ENCODE results near the gene SLC28A1. TPM values are rescaled to one million over a fixed set of nuclear protein-coding genes. Genes with fewer than 3 reads are reported as not detected.

SLC28A1 gene
- total RNA-seq, 2 experiments from 2014 or later = not detected

- no peaks in the 10 kb centered on the region for H3K36me3 Mint-ChIP-seq
- H3K27ac Mint-ChIP-seq = no peak overlapping the region
- CTCF ChIA-PET = no interaction called here
- no peak overlapping the region for H3K4me3 Mint-ChIP-seq
- DNase-seq (no peak), ATAC-seq (no peak)
- H3K4me1 Mint-ChIP-seq = no peaks in the 10 kb centered on the region
- H3K9me3 Mint-ChIP-seq (ENCODE audit: low read depth) = peaks cover 2% of the 10 kb centered on the region
- H3K27me3 Mint-ChIP-seq = no peaks in the 10 kb centered on the region
Measured at GRCh38 chr15:84852212-84852611, 32.2 kb upstream of the SLC28A1 start.

DNA sequence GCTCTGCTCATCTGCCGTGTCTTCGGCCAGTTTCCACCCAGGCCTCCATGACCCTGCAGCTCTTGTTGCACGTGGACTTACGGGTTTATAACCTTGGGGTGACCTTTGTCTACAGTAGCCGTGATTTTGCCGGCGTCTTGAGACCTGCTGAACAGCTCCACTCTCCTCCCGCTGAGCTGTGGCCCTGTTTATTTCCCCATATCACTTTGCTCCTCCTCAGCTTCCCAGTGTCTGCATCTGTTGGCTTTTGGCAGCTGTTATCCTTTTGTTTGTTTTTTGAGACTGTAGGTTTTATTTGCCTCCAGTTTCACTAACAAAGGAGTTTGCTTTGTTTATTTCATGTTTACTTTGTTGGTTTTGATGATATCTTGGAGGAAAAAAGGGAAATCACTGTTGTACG is 29.3 kb upstream of the SLC28A1 start:
- no peak for ATAC-seq
- CTCF ChIA-PET = no interaction called here
- H3K27ac Mint-ChIP-seq = no peak overlapping the region

DNA sequence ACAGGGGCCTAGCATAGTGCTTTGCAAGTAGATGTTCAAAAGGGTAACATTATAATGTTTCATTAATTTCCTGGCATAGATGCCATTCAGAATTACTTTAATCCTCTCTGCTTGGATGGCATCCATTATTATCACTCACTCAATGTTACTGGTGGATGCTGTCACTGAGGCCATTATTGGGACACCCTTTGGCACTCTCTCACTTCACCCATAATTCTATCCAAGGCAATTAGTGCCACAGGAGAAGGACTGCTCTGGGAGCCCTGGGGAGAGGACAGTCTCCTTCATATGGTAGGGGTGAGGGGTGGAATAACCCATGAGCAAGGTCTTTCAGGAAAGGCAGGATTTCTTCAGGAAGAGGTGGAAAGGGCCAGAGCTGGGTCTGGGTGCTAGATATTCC is 28.7 kb upstream of the SLC28A1 start:
- DNase-seq (no peak), ATAC-seq (no peak)
- Mint-ChIP-seq H3K27ac (no peak overlapping the region), H3K27me3 (no peaks in the 10 kb centered on the region), H3K36me3 (no peaks in the 10 kb centered on the region), H3K9me3 (ENCODE audit: low read depth) (no peaks in the 10 kb centered on the region), H3K4me3 (no peak overlapping the region), H3K4me1 (no peaks in the 10 kb centered on the region)
- CTCF ChIA-PET = no interaction called here

More for the DNA sequence above, 29.3 kb upstream of the SLC28A1 start:
- no peak for DNase-seq
- H3K9me3 Mint-ChIP-seq (ENCODE audit: low read depth) = no peaks in the 10 kb centered on the region
- no peak overlapping the region for H3K4me3 Mint-ChIP-seq
- no peaks in the 10 kb centered on the region for H3K36me3 Mint-ChIP-seq
- H3K27me3 Mint-ChIP-seq = no peaks in the 10 kb centered on the region
- H3K4me1 Mint-ChIP-seq = no peaks in the 10 kb centered on the region

DNA sequence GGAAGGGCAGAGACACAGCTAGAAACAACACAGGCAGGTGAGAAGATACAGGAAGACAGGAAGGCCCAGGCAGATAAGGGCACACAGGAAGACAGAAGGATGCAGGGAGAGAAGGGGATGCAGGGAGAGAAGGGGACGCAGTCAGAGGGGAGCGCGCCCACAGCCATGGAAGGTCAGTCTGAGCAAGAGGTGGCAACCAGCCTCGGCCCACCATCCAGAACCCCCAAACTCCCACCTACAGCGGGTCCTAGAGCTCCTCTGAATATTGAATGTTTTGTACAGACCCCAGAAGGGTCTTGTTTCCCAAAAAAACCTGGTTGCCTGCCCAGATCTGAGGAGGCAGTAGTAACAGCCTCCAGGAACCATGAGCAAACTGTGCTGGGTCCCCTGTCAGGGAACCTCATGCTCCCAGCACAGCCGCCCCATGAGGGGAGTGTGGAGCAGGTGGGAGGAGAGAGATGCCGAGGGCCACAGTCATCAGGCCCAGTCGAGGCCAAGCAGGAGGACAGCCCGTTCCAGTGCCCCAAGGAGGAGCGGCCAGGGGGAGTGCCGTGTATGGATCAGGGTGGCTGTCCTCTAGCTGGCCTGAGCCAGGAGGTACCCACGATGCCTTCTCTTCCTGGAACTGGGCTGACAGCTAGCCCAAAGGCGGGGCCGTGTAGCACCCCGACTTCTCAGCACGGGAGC is 27.6 kb upstream of the SLC28A1 start:
- CTCF ChIA-PET = no interaction called here
- Mint-ChIP-seq H3K9me3 (ENCODE audit: low read depth) (no peaks in the 10 kb centered on the region), H3K4me3 (no peak overlapping the region), H3K27ac (no peak overlapping the region), H3K4me1 (no peaks in the 10 kb centered on the region), H3K36me3 (no peaks in the 10 kb centered on the region), H3K27me3 (peaks cover 2% of the 10 kb centered on the region)
- no peak for ATAC-seq
- no peak for DNase-seq

DNA sequence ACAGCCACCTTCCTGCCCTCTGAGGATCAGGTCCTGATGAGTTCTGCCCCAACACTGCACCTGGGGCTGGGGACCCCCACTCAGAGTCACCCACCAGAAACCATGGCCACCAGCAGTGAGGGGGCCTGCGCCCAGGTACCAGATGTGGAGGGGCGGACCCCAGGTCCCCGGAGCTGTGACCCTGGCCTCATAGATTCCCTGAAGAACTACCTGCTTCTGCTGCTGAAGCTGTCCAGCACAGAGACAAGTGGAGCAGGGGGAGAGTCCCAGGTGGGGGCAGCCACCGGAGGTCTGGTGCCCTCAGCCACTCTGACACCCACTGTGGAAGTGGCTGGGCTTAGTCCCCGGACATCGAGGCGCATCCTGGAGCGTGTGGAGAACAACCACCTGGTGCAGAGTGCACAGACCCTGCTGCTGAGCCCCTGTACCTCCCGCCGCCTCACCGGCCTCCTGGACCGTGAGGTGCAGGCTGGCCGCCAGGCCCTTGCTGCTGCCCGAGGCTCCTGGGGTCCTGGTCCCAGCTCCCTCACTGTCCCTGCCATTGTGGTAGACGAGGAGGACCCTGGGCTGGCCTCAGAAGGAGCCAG is 27.0 kb upstream of the SLC28A1 start:
- CTCF ChIA-PET = no interaction called here
- Mint-ChIP-seq H3K4me3 (no peak overlapping the region), H3K27ac (no peak overlapping the region), H3K4me1 (no peaks in the 10 kb centered on the region), H3K36me3 (no peaks in the 10 kb centered on the region), H3K27me3 (peaks cover 2% of the 10 kb centered on the region), H3K9me3 (ENCODE audit: low read depth) (no peaks in the 10 kb centered on the region)
- no peak for ATAC-seq
- DNase-seq = no peak

GRCh38 chr15:84858231-84858630 is 26.2 kb upstream of the SLC28A1 start:
- no peak overlapping the region for H3K4me3 Mint-ChIP-seq
- H3K9me3 Mint-ChIP-seq (ENCODE audit: low read depth) = no peaks in the 10 kb centered on the region
- CTCF ChIA-PET = no interaction called here
- no peaks in the 10 kb centered on the region for H3K4me1 Mint-ChIP-seq
- no peak for DNase-seq
- no peaks in the 10 kb centered on the region for H3K36me3 Mint-ChIP-seq
- no peak for ATAC-seq
- peaks cover 2% of the 10 kb centered on the region for H3K27me3 Mint-ChIP-seq
- no peak overlapping the region for H3K27ac Mint-ChIP-seq

DNA sequence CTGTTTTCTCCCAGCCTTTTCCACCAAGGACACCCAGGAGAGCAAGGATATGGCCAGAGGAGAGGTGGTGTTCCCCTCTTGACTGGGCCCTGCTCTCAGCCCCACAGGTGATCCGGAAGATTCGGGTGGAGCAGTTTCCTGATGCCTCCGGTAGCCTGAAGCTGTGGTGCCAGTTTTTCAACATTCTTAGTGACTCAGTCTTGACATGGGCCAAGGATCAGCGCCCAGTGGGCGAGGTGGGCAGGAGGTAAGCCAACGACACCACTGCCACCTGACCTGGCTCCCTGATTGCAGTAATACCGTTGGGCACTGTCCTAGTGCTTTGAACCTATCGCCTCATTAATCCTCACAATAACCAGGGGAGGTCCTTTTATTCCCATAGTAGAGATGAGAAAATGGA is 25.3 kb upstream of the SLC28A1 start:
- CTCF ChIA-PET = interaction anchor here (1.3 kb wide), 1 partner anchor 69 kb away, joined by 3 read pairs; no protein-coding TSS in a partner anchor
- Mint-ChIP-seq H3K4me1 (no peaks in the 10 kb centered on the region), H3K36me3 (no peaks in the 10 kb centered on the region), H3K9me3 (ENCODE audit: low read depth) (no peaks in the 10 kb centered on the region), H3K4me3 (no peak overlapping the region), H3K27ac (no peak overlapping the region), H3K27me3 (peaks cover 2% of the 10 kb centered on the region)
- ATAC-seq (no peak), DNase-seq (no peak)

GRCh38 chr15:84859651-84860050 is 24.8 kb upstream of the SLC28A1 start:
- Mint-ChIP-seq H3K4me1 (no peaks in the 10 kb centered on the region), H3K27me3 (peaks cover 2% of the 10 kb centered on the region), H3K36me3 (no peaks in the 10 kb centered on the region), H3K27ac (no peak overlapping the region), H3K4me3 (no peak overlapping the region), H3K9me3 (ENCODE audit: low read depth) (no peaks in the 10 kb centered on the region)
- DNase-seq (no peak), ATAC-seq (no peak)
- CTCF ChIA-PET = interaction anchor here (1.3 kb wide), 1 partner anchor 68 kb away, joined by 3 read pairs; no protein-coding TSS in a partner anchor

GRCh38 chr15:84861781-84862180 is 22.7 kb upstream of the SLC28A1 start:
- Mint-ChIP-seq H3K27ac (no peak overlapping the region), H3K36me3 (no peaks in the 10 kb centered on the region), H3K27me3 (peaks cover 2% of the 10 kb centered on the region), H3K9me3 (ENCODE audit: low read depth) (no peaks in the 10 kb centered on the region), H3K4me1 (no peaks in the 10 kb centered on the region), H3K4me3 (no peak overlapping the region)
- no peak for DNase-seq
- no peak for ATAC-seq
- CTCF ChIA-PET = interaction anchor here (1.0 kb wide), 1 partner anchor 203 kb away, joined by 3 read pairs; no protein-coding TSS in a partner anchor

GRCh38 chr15:84862214-84862975 is 22.1 kb upstream of the SLC28A1 start:
- CTCF ChIA-PET = interaction anchor here (1.0 kb wide), 1 partner anchor 204 kb away, joined by 3 read pairs; no protein-coding TSS in a partner anchor
- DNase-seq = no peak
- Mint-ChIP-seq H3K9me3 (ENCODE audit: low read depth) (no peaks in the 10 kb centered on the region), H3K27ac (no peak overlapping the region), H3K36me3 (no peaks in the 10 kb centered on the region), H3K27me3 (peaks cover 2% of the 10 kb centered on the region), H3K4me1 (no peaks in the 10 kb centered on the region), H3K4me3 (no peak overlapping the region)
- no peak for ATAC-seq

- Mint-ChIP-seq H3K9me3 (ENCODE audit: low read depth) (no peaks in the 10 kb centered on the region), H3K36me3 (no peaks in the 10 kb centered on the region), H3K27ac (no peak overlapping the region), H3K4me3 (no peak overlapping the region), H3K27me3 (peaks cover 2% of the 10 kb centered on the region), H3K4me1 (no peaks in the 10 kb centered on the region)
- CTCF ChIA-PET = interaction anchor here (1.0 to 1.5 kb wide), 2 partner anchors 11 to 293 kb away, joined by 3 read pairs; no protein-coding TSS in a partner anchor
- no peak for ATAC-seq
- DNase-seq = no peak
Measured at GRCh38 chr15:84863565-84864443, 20.7 kb upstream of the SLC28A1 start.

DNA sequence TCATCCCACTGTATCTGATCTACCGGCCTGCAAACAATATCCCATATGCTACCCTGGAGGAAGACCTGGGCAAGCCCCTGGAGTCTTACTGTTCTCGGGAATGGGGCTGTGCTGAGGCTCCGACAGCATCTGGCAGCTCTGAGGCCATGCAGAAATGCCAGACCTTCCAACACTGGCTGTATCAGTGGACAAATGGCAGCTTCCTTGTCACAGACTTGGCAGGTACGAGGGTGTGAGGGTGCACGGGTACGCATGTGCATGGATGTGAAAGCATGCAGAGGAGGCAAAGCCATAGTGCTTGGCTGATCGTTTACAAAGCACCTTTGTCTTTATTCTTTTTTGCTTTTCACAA is 20.0 kb upstream of the SLC28A1 start:
- Mint-ChIP-seq H3K4me3 (no peak overlapping the region), H3K4me1 (no peaks in the 10 kb centered on the region), H3K27ac (no peak overlapping the region), H3K9me3 (ENCODE audit: low read depth) (no peaks in the 10 kb centered on the region), H3K36me3 (no peaks in the 10 kb centered on the region), H3K27me3 (peaks cover 2% of the 10 kb centered on the region)
- CTCF ChIA-PET = interaction anchor here (1.0 to 1.5 kb wide), 2 partner anchors 10 to 294 kb away, joined by 3 read pairs; no protein-coding TSS in a partner anchor
- DNase-seq (no peak), ATAC-seq (no peak)

DNA sequence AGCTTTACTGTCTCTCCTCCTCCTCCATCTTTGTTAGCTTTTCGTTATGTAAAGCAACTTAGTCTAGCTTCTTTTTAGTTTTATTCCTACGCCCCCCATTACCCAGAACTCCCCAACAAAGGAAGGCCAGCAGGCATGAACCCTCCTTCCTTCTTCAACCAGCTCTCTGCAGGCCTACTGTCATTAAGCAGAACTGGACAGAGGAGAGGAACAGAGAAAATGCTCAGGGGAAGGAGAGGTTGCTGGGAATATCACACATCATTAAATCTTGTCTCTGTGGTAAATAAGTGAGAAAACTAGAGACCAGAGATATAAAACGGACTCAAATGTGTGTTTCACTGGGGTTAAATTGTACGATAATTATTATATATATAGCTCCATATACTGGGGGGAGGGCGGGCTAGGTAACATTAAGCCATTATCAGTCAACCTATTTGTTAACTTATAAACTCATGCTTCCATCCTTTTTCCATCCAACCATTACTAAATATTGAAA is 19.3 kb upstream of the SLC28A1 start:
- H3K4me3 Mint-ChIP-seq = no peak overlapping the region
- CTCF ChIA-PET = interaction anchor here (1.0 to 1.5 kb wide), 2 partner anchors 9 to 294 kb away, joined by 3 read pairs; no protein-coding TSS in a partner anchor
- H3K36me3 Mint-ChIP-seq = no peaks in the 10 kb centered on the region
- ATAC-seq (no peak), DNase-seq (no peak)
- no peaks in the 10 kb centered on the region for H3K9me3 Mint-ChIP-seq (ENCODE audit: low read depth)
- no peaks in the 10 kb centered on the region for H3K4me1 Mint-ChIP-seq
- peaks cover 2% of the 10 kb centered on the region for H3K27me3 Mint-ChIP-seq
- no peak overlapping the region for H3K27ac Mint-ChIP-seq
